Activated CD8-positive, alpha-beta memory T cell treated with anti-CD3 and anti-CD28 coated beads, Interleukin-2, amount 10 ng/mL, durations not matched to agents 7 days and 5 days (primary cell): ENCODE data around the gene RNF148. TPM values are rescaled to one million over a fixed set of nuclear protein-coding genes. Genes with fewer than 3 reads are reported as not detected.

Source experiments
- ATAC-seq: fragments of 150-1000 bp; cut with Tn5 transposase; one replicate; pipeline ENCODE4 v1.10.0; 2021; ENCODE audit warnings: moderate library complexity
- CTCF ChIA-PET: fragments of 350-600 bp; sonication (Branson Sonifier 250); formaldehyde crosslinking; loops from one replicate; lab custom pipeline; 2021; ENCODE audit warnings: antibody characterized with exemption; lab: Charles Lee
- DNase-seq: peaks from one replicate; pipeline ENCODE4 v3.0.0-alpha.2; 2020
- H3K27ac Mint-ChIP-seq: one replicate; pipeline ENCODE4 v1.8.0; 2021; ENCODE audit warnings: mild to moderate bottlenecking, mixed read lengths
- H3K27me3 Mint-ChIP-seq: one replicate; pipeline ENCODE4 v1.8.0; 2021; ENCODE audit warnings: mixed read lengths
- H3K36me3 Mint-ChIP-seq: one replicate; pipeline ENCODE4 v1.8.0; 2021; ENCODE audit warnings: mild to moderate bottlenecking, mixed read lengths
- H3K4me1 Mint-ChIP-seq: one replicate; pipeline ENCODE4 v1.8.0; 2021; ENCODE audit warnings: mixed read lengths
- H3K4me3 Mint-ChIP-seq: one replicate; pipeline ENCODE4 v1.8.0; 2021; ENCODE audit warnings: mild to moderate bottlenecking, moderate library complexity, mixed read lengths
- H3K9me3 Mint-ChIP-seq: one replicate; pipeline ENCODE4 v1.8.0; 2022; ENCODE audit warnings: low read depth, mixed read lengths
- total RNA-seq, 2 experiments: library from RNA; stranded (reverse); gene quantifications; one replicate each; pipeline ENCODE4 v1.2.3, GENCODE V29; 2021

RNF148 gene
- total RNA-seq, 2 experiments from 2014 or later, result not detected

- Mint-ChIP-seq H3K4me1 (no peaks in the 10 kb centered on the region), H3K9me3 (peaks cover 7% of the 10 kb centered on the region), H3K27ac (no peak overlapping the region), H3K27me3 (no peaks in the 10 kb centered on the region), H3K4me3 (no peak overlapping the region), H3K36me3 (no peaks in the 10 kb centered on the region)
- DNase-seq (no peak), ATAC-seq (no peak)
- CTCF ChIA-PET, result no interaction called here
Observed at GRCh38 chr7:122652876-122653275, 49.8 kb downstream of the RNF148 start.

Other genes with a start within 250 kb of the RNF148 start
- not detected for gene RNF133, start 3.8 kb downstream of the RNF148 start, total RNA-seq
- gene CADPS2, start 183.5 kb upstream of the RNF148 start, total RNA-seq, result not detected